ENCODE data around the gene CRCP.

DNA sequence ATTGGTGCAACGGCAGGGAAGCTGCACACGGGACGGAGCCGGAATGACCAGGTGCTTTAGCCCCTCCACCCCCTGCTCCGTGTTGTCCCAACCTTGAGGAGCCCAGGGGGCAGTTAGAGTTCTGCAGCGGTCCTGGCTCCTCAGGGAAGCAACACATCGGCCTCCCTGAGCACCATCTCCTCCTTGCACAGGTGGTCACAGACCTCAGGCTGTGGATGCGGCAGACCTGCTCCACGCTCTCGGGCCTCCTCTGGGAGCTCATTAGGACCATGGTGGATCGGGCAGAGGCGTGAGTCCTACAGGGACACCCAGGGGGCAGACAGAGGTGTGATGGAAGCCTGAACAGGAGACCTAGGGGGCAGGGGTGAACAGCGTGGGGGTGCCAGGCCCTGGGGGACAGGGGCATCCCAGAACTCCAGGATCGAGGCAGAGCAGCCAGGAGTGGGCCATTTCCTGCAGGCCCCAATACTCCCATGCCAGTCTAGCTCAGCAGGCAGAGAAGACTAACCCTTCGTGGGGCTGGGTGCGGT is 31.7 kb upstream of the CRCP start:
- TF ChIP-seq, protein P1, sequence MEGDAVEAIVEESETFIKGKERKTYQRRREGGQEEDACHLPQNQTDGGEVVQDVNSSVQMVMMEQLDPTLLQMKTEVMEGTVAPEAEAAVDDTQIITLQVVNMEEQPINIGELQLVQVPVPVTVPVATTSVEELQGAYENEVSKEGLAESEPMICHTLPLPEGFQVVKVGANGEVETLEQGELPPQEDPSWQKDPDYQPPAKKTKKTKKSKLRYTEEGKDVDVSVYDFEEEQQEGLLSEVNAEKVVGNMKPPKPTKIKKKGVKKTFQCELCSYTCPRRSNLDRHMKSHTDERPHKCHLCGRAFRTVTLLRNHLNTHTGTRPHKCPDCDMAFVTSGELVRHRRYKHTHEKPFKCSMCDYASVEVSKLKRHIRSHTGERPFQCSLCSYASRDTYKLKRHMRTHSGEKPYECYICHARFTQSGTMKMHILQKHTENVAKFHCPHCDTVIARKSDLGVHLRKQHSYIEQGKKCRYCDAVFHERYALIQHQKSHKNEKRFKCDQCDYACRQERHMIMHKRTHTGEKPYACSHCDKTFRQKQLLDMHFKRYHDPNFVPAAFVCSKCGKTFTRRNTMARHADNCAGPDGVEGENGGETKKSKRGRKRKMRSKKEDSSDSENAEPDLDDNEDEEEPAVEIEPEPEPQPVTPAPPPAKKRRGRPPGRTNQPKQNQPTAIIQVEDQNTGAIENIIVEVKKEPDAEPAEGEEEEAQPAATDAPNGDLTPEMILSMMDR (IDR thresholded peaks at IDR 0.05; ENCODE audit: insufficient read depth, low read length), result no peak
- TF ChIP-seq GABPA (IDR thresholded peaks at IDR 0.05; ENCODE audit: low read depth), result no peak
- no peak for TF ChIP-seq POLR2AphosphoS5 (IDR thresholded peaks at IDR 0.05; ENCODE audit: low read depth)
- TF ChIP-seq, protein P2, sequence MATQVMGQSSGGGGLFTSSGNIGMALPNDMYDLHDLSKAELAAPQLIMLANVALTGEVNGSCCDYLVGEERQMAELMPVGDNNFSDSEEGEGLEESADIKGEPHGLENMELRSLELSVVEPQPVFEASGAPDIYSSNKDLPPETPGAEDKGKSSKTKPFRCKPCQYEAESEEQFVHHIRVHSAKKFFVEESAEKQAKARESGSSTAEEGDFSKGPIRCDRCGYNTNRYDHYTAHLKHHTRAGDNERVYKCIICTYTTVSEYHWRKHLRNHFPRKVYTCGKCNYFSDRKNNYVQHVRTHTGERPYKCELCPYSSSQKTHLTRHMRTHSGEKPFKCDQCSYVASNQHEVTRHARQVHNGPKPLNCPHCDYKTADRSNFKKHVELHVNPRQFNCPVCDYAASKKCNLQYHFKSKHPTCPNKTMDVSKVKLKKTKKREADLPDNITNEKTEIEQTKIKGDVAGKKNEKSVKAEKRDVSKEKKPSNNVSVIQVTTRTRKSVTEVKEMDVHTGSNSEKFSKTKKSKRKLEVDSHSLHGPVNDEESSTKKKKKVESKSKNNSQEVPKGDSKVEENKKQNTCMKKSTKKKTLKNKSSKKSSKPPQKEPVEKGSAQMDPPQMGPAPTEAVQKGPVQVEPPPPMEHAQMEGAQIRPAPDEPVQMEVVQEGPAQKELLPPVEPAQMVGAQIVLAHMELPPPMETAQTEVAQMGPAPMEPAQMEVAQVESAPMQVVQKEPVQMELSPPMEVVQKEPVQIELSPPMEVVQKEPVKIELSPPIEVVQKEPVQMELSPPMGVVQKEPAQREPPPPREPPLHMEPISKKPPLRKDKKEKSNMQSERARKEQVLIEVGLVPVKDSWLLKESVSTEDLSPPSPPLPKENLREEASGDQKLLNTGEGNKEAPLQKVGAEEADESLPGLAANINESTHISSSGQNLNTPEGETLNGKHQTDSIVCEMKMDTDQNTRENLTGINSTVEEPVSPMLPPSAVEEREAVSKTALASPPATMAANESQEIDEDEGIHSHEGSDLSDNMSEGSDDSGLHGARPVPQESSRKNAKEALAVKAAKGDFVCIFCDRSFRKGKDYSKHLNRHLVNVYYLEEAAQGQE (IDR thresholded peaks at IDR 0.05; ENCODE audit: insufficient replicate concordance, low read depth), result no peak
